Iris pigment epithelial cell (primary cell): ENCODE results near the gene TRIM37.
"Not testable (repeated sequence)": the region's sequence is repeated elsewhere in the genome, so short reads cannot be mapped to it uniquely, and the experiment has no call there.

Experiments
- DNase-seq: peaks from one replicate; pipeline ENCODE4 v3.0.0-alpha.2; 2011; ENCODE audit warnings: low read depth

The TRIM37 gene, protein sequence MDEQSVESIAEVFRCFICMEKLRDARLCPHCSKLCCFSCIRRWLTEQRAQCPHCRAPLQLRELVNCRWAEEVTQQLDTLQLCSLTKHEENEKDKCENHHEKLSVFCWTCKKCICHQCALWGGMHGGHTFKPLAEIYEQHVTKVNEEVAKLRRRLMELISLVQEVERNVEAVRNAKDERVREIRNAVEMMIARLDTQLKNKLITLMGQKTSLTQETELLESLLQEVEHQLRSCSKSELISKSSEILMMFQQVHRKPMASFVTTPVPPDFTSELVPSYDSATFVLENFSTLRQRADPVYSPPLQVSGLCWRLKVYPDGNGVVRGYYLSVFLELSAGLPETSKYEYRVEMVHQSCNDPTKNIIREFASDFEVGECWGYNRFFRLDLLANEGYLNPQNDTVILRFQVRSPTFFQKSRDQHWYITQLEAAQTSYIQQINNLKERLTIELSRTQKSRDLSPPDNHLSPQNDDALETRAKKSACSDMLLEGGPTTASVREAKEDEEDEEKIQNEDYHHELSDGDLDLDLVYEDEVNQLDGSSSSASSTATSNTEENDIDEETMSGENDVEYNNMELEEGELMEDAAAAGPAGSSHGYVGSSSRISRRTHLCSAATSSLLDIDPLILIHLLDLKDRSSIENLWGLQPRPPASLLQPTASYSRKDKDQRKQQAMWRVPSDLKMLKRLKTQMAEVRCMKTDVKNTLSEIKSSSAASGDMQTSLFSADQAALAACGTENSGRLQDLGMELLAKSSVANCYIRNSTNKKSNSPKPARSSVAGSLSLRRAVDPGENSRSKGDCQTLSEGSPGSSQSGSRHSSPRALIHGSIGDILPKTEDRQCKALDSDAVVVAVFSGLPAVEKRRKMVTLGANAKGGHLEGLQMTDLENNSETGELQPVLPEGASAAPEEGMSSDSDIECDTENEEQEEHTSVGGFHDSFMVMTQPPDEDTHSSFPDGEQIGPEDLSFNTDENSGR

DNA sequence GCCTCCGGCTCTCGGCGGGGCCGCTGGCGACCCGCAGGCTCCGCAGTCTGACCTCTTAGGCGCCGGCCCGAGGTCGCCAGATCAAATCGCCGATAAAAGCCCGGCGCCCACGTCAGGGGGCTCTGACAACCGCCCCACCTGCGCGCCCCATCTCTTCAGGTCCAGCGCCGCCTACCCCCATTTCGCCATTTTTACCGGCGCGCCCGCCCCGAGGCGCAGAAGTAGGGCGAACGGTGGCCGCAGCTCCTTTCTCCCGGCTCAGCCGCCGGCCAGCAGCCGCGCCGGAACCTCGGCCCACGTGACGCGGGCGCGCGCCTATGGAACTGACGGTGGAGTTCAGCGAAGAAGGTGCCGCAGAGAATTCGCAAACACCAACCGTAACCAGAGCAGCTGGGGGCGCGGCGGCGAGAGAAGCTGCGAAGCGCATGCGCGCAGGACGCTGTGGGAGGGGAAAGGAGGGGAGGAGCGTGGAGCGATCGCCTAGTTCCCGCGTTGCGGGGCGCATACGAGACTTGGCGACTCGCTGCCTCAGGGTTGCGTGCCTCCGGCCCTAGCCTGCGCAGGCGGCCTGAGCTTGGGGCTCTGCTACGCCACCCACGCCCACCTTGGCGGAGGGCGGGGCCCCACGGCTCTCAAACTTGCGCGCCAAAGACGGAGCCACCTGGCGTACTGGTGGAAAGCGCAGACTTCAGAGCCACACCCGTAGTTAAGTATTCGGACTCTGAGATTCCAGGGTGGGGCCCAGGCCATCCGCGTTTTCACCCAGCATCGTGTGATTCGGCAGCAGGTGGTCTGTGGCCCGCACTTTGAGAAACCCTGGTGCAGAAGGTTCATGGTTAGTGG is at the start of gene TRIM37:
TRIM37 (minus strand) TSS at position 418 of the 843 bp plus-strand sequence. CDS start 419 bp downstream, outside the sequence.
- peak; percentile 98 for DNase-seq

GRCh38 chr17:59155439-59156177 is 48.9 kb upstream of the TRIM37 start, which contains the start of gene PRR11:
TSS of gene PRR11 (plus strand) at chr17:59155746. CDS start at chr17:59169753, 14,007 bp downstream.
- DNase-seq: no peak

DNA sequence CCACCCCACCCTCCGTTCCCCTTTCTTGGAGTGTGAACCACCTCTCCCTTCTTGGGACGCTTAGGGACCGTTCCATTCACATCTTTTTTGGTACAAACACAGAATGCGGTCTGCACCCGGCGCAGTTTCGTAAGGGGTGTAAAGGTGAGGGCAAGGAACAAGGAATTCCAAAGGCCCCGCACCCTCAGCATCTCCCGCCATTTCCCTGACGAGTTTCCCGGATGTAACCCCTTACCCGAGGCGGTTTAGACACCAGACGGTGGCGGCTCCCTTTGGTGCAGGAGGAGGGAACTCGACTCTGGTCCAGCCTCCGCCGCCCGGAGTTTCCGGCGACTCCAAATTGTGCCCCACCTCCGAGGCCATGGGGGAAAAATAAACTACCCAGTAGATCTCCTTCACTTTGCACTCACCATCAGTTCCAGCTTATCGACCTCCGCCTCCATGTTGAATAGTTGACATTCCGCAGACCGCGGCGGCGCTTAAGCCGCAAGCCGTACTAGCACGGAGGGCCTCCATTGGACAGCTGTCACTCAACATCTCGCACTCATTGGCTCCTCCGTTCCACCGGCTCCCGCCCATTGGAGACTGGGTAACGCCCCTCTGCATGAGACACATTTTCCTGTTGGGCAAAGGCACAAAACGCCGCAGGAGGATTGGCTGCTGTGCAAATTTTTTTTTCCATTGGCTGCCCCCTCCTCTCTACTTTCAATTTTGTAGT is 48.2 kb upstream of the TRIM37 start, which contains the start of gene SKA2:
SKA2 (minus strand) TSS at position 466 of the 718 bp plus-strand sequence; CDS start at position 443, 23 bp downstream.
- DNase-seq: peak; percentile 100

GRCh38 chr17:59154292-59154720 is 47.6 kb upstream of the TRIM37 start:
- peak; percentile 51 for DNase-seq

GRCh38 chr17:59152925-59153324 is 46.2 kb upstream of the TRIM37 start:
- no peak for DNase-seq

DNA sequence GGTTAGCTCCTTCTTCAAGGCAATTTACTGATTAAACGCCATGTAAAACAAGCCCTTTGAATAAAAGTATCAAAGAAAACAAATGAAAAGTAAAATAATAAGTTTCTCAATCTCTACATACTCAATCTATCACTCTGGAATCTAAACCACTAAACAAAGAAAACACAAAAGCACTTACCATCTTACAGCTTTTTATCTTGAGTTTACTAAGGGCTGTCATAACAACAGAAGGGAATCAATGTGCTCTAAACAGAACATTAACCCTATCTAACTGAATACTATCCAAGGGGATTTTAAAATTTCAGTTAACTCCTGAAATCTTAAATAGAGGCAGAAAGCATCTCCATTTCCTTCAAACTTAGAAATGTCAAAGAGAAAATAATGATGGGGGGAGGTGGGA is 44.9 kb upstream of the TRIM37 start:
- peak; percentile 47 for DNase-seq

GRCh38 chr17:59151006-59151405 is 44.3 kb upstream of the TRIM37 start:
- no peak for DNase-seq

DNA sequence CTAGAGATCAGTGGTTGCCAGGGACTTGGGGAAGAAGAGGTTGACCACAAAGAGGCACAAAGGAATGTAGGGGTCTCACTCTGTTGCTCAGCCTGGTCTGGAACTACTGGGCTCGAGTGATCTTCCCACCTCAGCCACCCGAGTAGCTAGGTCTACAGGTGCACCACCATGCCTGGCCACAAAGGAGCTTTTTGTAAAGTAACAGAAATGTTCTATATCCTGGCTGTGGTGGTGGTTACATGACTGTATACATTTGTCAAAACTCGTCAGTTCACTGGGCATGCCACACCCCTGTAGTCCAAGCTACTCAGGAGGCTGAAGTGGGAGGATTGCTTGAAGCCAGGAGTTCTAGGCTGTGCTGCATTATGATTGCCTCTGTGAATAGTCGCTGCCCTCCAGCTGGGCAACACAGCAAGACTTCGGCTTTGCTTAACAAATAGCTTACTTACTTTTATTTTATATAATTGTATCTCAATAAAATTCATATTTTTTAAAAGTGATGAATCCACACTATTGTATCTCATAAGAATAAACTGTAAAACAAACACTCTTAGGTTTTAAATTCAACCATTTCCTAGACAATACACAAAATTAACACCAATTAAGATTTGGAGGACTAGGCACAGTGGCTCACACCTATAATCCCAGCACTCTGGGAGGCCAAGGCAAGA is 43.3 kb upstream of the TRIM37 start:
- DNase-seq: no peak

DNA sequence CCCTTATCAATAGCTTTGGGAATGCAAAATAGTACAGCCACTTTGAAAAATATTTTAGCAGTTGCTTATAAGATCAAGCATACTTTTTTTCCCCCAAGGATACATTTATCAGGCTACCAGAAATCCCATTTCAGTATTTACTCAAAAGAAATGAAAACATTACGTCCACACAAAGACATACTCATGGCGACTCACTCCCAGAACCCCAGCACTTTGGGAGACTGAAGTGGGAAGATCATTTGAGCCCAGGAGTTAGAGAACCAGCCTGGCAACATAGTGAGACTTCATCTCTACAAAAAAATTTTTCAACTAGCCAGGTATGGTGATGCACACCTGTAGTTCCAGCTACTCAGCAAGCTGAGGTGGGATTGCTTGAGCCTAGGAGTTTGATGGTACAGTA is 42.4 kb upstream of the TRIM37 start:
- DNase-seq: no peak

GRCh38 chr17:59145571-59146096 is 39.0 kb upstream of the TRIM37 start:
- DNase-seq: no peak

- no peak for DNase-seq
These were observed 35.2 kb upstream of the TRIM37 start for GRCh38 chr17:59141860-59142259.

- no peak for DNase-seq
These were observed 33.3 kb upstream of the TRIM37 start for GRCh38 chr17:59139939-59140338.

DNA sequence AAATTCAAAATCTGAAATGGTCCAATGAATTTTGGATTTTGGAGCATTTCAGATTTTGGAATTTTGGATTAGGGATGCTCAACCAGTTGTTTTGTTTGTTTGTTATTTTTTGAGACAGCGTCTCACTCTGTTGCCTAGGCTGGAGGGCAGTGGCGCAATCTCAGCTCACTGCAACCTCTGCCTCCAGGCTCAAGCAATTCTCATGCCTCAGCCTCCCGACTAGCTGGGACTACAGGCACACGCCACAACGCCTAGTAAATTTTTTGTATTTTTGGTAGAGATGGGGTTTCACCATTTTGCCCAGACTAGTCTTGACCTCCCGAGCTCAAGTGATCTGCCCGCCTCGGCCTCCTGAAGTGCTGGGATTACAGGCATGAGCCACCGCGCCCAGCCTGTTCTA is 31.7 kb upstream of the TRIM37 start:
- not testable (repeated sequence) for DNase-seq

- peak; percentile 7 for DNase-seq
These were observed 24.5 kb upstream of the TRIM37 start for GRCh38 chr17:59131131-59131530.

DNA sequence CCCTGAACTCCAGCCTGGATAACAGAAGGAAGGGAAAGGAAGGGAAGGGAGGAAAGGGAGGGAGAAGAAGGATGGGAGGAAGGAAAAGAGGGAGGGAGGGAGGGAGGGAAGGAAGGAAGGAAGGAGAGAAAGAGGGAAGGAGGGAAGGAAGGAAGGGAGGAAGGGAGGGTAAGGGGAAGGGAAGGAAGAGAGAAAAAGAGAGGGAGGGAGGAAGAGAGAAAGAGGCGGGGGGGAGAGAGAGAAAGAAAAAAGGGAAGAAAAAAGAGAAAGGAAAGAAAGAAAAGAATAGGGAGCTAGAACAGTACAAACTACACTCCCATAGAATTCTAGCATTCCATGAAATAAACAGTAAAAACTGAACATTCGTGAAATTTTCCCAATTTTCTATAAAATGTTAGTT is 23.1 kb upstream of the TRIM37 start:
- no peak for DNase-seq

DNA sequence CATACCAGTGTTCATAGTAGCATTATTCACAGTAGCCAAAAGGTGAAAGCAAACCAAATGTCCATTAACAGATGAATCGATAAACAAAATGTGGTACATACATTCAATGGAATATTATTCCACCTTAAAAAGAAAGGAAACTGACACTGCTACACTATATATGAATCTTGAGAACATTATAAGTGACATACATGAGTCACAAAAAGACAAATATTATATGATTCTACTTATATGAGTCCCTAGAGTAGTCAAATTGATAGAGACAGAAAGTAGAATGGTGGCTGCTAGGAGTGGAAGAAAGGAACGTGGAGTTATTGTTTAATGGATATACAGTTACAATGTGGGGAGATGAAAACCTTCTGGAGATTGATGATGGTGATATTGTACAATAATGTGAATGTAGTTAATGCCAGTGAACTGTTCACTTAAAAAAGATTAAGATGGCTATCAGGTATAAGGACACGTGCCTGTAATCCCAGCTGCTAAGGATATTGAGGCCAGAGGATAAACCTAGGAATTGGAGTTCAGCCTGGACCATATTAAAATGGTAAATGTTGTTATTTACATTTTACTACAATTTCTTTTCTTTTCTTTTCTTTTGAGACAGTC is 20.2 kb upstream of the TRIM37 start:
- no peak for DNase-seq

GRCh38 chr17:59124665-59125064 is 18.0 kb upstream of the TRIM37 start:
- DNase-seq: no peak

DNA sequence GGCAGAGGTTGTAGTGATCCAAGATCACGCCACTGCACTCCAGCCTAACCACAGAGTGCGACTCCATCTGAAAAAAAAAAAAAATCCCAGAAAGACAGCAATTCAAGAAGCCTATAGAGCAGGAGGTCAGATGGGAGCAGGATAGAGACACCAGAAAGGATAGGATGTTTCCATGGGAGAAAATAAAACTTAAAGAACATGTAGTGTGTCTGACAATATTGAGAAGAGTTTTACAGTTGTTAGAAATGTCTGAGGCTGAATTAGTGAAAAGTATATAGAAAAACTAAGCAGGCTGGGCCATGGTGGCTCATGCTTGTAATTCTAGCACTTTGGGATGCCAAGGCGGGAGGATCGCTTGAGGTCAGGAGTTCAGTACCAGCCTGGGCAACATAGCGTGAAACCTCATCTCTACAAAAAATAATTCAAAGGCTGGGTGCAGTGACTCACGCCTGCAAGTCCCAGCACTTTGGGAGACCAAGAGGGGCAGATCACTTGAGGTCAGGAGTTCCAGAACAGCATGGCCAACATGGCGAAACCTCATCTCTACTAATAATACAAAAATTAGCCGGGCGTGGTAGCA is 15.3 kb upstream of the TRIM37 start:
- no peak for DNase-seq

- no peak for DNase-seq
These were observed 8.8 kb upstream of the TRIM37 start for GRCh38 chr17:59115474-59115873.
